ENCODE measurements around the gene MPZL3.

Gene MPZL3

GRCh38 chr11:118251858-118252652, at the start of gene MPZL3:
MPZL3 (minus strand) TSS chr11:118252365; CDS start chr11:118252294, 71 bp downstream.
- DNase-seq: no peak

GRCh38 chr11:118301600-118302195, 49.5 kb upstream of the MPZL3 start:
- no peak for DNase-seq

GRCh38 chr11:118295815-118296454, 43.8 kb upstream of the MPZL3 start:
- no peak for DNase-seq

GRCh38 chr11:118295199-118295598, 43.0 kb upstream of the MPZL3 start:
- DNase-seq: no peak

- no peak for DNase-seq
Observed at GRCh38 chr11:118294053-118294452, 41.9 kb upstream of the MPZL3 start.

GRCh38 chr11:118291477-118292135, 39.4 kb upstream of the MPZL3 start:
- no peak for DNase-seq

GRCh38 chr11:118290923-118291322, 38.8 kb upstream of the MPZL3 start:
- no peak for DNase-seq

- no peak for DNase-seq
Observed at GRCh38 chr11:118289401-118289800, 37.2 kb upstream of the MPZL3 start.

- DNase-seq: no peak
Observed at GRCh38 chr11:118287006-118287405, 34.8 kb upstream of the MPZL3 start.

- no peak for DNase-seq
Observed at GRCh38 chr11:118286545-118286944, 34.4 kb upstream of the MPZL3 start.

GRCh38 chr11:118283756-118284350, 31.7 kb upstream of the MPZL3 start:
- DNase-seq: no peak

GRCh38 chr11:118283037-118283636, 31.0 kb upstream of the MPZL3 start:
- DNase-seq: no peak

GRCh38 chr11:118282606-118283005, 30.4 kb upstream of the MPZL3 start:
- DNase-seq: no peak

- DNase-seq: no peak
Observed at GRCh38 chr11:118281284-118281683, 29.1 kb upstream of the MPZL3 start.

- no peak for DNase-seq
Observed at GRCh38 chr11:118277312-118277711, 25.1 kb upstream of the MPZL3 start.

- DNase-seq: no peak
Observed at GRCh38 chr11:118276422-118276821, 24.3 kb upstream of the MPZL3 start.

- DNase-seq: no peak
Observed at GRCh38 chr11:118275176-118275575, 23.0 kb upstream of the MPZL3 start.

- DNase-seq: no peak
Observed at GRCh38 chr11:118274186-118274585, 22.0 kb upstream of the MPZL3 start.

GRCh38 chr11:118272001-118272400, 19.8 kb upstream of the MPZL3 start:
- no peak for DNase-seq

GRCh38 chr11:118267486-118267885, 15.3 kb upstream of the MPZL3 start:
- DNase-seq: no peak

- DNase-seq: no peak
Observed at GRCh38 chr11:118265954-118266353, 13.8 kb upstream of the MPZL3 start.
